Measurements from ENCODE around the gene RAVER2.

RAVER2 gene

GRCh38 chr1:64765012-64765411 lies 20.1 kb downstream of the RAVER2 start:
- no peak overlapping the region for H3K4me3 ChIP-seq (replicated peaks; ENCODE audit: insufficient read depth, low read length)
- TF ChIP-seq, protein P1, sequence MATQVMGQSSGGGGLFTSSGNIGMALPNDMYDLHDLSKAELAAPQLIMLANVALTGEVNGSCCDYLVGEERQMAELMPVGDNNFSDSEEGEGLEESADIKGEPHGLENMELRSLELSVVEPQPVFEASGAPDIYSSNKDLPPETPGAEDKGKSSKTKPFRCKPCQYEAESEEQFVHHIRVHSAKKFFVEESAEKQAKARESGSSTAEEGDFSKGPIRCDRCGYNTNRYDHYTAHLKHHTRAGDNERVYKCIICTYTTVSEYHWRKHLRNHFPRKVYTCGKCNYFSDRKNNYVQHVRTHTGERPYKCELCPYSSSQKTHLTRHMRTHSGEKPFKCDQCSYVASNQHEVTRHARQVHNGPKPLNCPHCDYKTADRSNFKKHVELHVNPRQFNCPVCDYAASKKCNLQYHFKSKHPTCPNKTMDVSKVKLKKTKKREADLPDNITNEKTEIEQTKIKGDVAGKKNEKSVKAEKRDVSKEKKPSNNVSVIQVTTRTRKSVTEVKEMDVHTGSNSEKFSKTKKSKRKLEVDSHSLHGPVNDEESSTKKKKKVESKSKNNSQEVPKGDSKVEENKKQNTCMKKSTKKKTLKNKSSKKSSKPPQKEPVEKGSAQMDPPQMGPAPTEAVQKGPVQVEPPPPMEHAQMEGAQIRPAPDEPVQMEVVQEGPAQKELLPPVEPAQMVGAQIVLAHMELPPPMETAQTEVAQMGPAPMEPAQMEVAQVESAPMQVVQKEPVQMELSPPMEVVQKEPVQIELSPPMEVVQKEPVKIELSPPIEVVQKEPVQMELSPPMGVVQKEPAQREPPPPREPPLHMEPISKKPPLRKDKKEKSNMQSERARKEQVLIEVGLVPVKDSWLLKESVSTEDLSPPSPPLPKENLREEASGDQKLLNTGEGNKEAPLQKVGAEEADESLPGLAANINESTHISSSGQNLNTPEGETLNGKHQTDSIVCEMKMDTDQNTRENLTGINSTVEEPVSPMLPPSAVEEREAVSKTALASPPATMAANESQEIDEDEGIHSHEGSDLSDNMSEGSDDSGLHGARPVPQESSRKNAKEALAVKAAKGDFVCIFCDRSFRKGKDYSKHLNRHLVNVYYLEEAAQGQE (IDR thresholded peaks at IDR 0.05; ENCODE audit: insufficient replicate concordance, low read depth): no peak
- peak; percentile 58 for TF ChIP-seq SPI1 (IDR thresholded peaks at IDR 0.05; ENCODE audit: borderline replicate concordance, low read depth)
- H3K27me3 ChIP-seq (ENCODE audit: insufficient read depth, poor library complexity, severe bottlenecking): no peaks in the 10 kb centered on the region
- H3K27ac ChIP-seq (replicated peaks): no peak overlapping the region
- DNase-seq (ENCODE audit: low read depth in 1 of 2, low spot score in 1 of 2): no peak

- TF ChIP-seq SPI1 (IDR thresholded peaks at IDR 0.05; ENCODE audit: borderline replicate concordance, low read depth) (no peak), POLR2AphosphoS5 (IDR thresholded peaks at IDR 0.05; ENCODE audit: low read depth) (no peak), GABPA (IDR thresholded peaks at IDR 0.05; ENCODE audit: low read depth) (no peak)
- TF ChIP-seq, protein P2, sequence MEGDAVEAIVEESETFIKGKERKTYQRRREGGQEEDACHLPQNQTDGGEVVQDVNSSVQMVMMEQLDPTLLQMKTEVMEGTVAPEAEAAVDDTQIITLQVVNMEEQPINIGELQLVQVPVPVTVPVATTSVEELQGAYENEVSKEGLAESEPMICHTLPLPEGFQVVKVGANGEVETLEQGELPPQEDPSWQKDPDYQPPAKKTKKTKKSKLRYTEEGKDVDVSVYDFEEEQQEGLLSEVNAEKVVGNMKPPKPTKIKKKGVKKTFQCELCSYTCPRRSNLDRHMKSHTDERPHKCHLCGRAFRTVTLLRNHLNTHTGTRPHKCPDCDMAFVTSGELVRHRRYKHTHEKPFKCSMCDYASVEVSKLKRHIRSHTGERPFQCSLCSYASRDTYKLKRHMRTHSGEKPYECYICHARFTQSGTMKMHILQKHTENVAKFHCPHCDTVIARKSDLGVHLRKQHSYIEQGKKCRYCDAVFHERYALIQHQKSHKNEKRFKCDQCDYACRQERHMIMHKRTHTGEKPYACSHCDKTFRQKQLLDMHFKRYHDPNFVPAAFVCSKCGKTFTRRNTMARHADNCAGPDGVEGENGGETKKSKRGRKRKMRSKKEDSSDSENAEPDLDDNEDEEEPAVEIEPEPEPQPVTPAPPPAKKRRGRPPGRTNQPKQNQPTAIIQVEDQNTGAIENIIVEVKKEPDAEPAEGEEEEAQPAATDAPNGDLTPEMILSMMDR (IDR thresholded peaks at IDR 0.05; ENCODE audit: insufficient read depth, low read length): no peak
- TF ChIP-seq, protein P1 (IDR thresholded peaks at IDR 0.05; ENCODE audit: insufficient replicate concordance, low read depth): no peak
- Histone ChIP-seq H3K27me3 (ENCODE audit: insufficient read depth, poor library complexity, severe bottlenecking) (no peaks in the 10 kb centered on the region), H3K4me3 (replicated peaks; ENCODE audit: insufficient read depth, low read length) (no peak overlapping the region)
Measured at GRCh38 chr1:64765826-64766225, 21.0 kb downstream of the RAVER2 start.

DNA sequence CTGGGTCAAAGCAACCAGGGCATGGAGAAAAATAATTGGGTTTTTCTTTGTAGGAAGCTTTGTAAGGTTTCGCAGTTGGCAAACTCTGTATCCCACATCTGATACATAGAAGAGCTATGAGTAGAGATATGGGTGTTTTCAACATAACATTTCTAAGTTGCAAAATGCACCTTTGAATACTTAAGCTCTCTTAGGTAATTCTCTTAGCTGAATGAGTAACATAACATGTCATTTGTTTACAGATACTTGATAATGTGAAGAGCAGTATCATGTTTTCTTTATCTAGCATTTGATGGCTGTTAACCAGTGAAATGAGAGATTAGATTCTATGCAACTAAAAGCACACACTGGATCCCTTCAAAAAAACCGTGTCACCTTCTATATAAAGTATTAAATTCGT lies 21.6 kb downstream of the RAVER2 start:
- TF ChIP-seq, protein P2 (IDR thresholded peaks at IDR 0.05; ENCODE audit: insufficient read depth, low read length): no peak
- TF ChIP-seq POLR2AphosphoS5 (IDR thresholded peaks at IDR 0.05; ENCODE audit: low read depth) (no peak), GABPA (IDR thresholded peaks at IDR 0.05; ENCODE audit: low read depth) (no peak), SPI1 (IDR thresholded peaks at IDR 0.05; ENCODE audit: borderline replicate concordance, low read depth) (no peak)
- TF ChIP-seq, protein P1 (IDR thresholded peaks at IDR 0.05; ENCODE audit: insufficient replicate concordance, low read depth): no peak
- Histone ChIP-seq H3K27ac (replicated peaks) (no peak overlapping the region), H3K27me3 (ENCODE audit: insufficient read depth, poor library complexity, severe bottlenecking) (no peaks in the 10 kb centered on the region), H3K4me3 (replicated peaks; ENCODE audit: insufficient read depth, low read length) (no peak overlapping the region)
- no peak for DNase-seq (ENCODE audit: low read depth in 1 of 2, low spot score in 1 of 2)

More at GRCh38 chr1:64765826-64766225, 21.0 kb downstream of the RAVER2 start:
- no peak for DNase-seq (ENCODE audit: low read depth in 1 of 2, low spot score in 1 of 2)
- H3K27ac ChIP-seq (replicated peaks): no peak overlapping the region

Measured in HL-60 (cell line).